ENCODE results near the gene QSOX2. TPM values are rescaled to one million over a fixed set of nuclear protein-coding genes. Genes with fewer than 3 reads are reported as not detected.

Gene QSOX2
- total RNA-seq, 1 experiment from 2014 or later, result 9.9 TPM

DNA sequence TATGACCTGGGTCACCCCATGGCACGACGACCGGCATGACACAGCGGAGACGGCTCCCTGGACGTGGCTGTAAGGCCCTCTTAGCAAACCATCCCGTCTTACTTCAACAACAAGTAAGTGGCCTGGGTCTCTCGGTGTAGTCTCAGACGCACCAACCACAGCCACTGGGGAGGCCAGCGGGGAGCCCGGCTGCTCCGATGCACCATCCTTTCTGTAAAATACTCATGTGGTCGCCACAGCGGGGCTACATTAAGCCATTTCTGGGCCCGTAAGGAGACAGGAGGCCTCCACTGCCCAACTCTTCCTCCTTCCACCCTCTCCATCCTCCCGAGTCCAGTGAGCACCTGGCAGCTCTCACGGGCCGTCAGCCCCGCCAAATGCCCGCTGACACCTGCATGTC is 4.7 kb downstream of the QSOX2 start:
- DNase-seq, result no peak
- ChIA-PET CTCF (no interaction called here), POLR2A (ENCODE audit: unreplicated experiment) (no interaction called here)
- no TSS peak for BruUV-seq (replicated peaks)
- Histone ChIP-seq H3K9me2 (replicated peaks; ENCODE audit: low read length) (no peaks in the 10 kb centered on the region), H2AFZ (ENCODE audit: low read length) (no peak overlapping the region), H3K36me3 (ENCODE audit: low read depth, low read length) (no peaks in the 10 kb centered on the region), H3K4me1 (ENCODE audit: insufficient read depth, low read length) (peaks cover 16% of the 10 kb centered on the region), H3K27ac (ENCODE audit: low read length) (no peak overlapping the region), H3K27me3 (ENCODE audit: low read length) (no peaks in the 10 kb centered on the region), H3K9me3 (ENCODE audit: low read length) (no peaks in the 10 kb centered on the region), H3K9ac (ENCODE audit: low read length) (no peak overlapping the region), H3K79me2 (ENCODE audit: low read length) (peaks cover 71% of the 10 kb centered on the region), H3F3A (ENCODE audit: low read length, unreplicated experiment) (no peaks in the 10 kb centered on the region), H3K4me2 (ENCODE audit: low read length) (no peak overlapping the region), H4K20me1 (ENCODE audit: low read length) (peaks cover 14% of the 10 kb centered on the region; the same call in 1 of the 2 replicates), H3K4me3 (ENCODE audit: low read length) (no peak overlapping the region)
- intact Hi-C loops (cut with micrococcal nuclease), result no loop called here
- TF ChIP-seq, protein P1, sequence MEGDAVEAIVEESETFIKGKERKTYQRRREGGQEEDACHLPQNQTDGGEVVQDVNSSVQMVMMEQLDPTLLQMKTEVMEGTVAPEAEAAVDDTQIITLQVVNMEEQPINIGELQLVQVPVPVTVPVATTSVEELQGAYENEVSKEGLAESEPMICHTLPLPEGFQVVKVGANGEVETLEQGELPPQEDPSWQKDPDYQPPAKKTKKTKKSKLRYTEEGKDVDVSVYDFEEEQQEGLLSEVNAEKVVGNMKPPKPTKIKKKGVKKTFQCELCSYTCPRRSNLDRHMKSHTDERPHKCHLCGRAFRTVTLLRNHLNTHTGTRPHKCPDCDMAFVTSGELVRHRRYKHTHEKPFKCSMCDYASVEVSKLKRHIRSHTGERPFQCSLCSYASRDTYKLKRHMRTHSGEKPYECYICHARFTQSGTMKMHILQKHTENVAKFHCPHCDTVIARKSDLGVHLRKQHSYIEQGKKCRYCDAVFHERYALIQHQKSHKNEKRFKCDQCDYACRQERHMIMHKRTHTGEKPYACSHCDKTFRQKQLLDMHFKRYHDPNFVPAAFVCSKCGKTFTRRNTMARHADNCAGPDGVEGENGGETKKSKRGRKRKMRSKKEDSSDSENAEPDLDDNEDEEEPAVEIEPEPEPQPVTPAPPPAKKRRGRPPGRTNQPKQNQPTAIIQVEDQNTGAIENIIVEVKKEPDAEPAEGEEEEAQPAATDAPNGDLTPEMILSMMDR (conservative IDR thresholded peaks at IDR 0.05; ENCODE audit: low read depth, low read length), result no peak
- TF ChIP-seq EZH2phosphoT487 (IDR thresholded peaks at IDR 0.05; ENCODE audit: borderline replicate concordance, low read length) (no peak), EZH2 (IDR thresholded peaks at IDR 0.05; ENCODE audit: low read length, unreplicated experiment) (no peak)
- no peak for ATAC-seq

DNA sequence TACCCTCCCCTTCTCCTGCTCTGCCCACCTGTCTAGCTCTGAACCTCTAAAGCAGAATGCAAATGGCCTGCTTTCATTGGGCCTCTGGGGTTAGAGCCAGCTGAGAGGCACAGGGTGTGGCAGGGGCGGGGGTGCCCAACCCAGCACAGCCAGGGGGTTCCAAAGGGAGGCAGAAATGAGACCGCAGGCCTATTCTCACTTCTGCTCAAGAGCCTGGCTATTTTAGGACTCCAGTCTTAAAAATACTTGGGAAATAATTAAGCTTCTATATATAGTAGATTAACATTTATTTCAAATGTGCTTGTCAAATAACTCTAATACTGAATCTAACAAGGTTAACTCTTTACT is 5.7 kb downstream of the QSOX2 start:
- CTCF ChIA-PET, result no interaction called here
- Histone ChIP-seq H2AFZ (ENCODE audit: low read length) (no peak overlapping the region), H3K9ac (ENCODE audit: low read length) (no peak overlapping the region), H3K9me2 (replicated peaks; ENCODE audit: low read length) (no peaks in the 10 kb centered on the region), H3K4me3 (ENCODE audit: low read length) (no peak overlapping the region), H3K4me2 (ENCODE audit: low read length) (no peak overlapping the region), H3K79me2 (ENCODE audit: low read length) (peaks cover 67% of the 10 kb centered on the region), H3K36me3 (ENCODE audit: low read depth, low read length) (no peaks in the 10 kb centered on the region), H3K4me1 (ENCODE audit: insufficient read depth, low read length) (peaks cover 15% of the 10 kb centered on the region), H4K20me1 (ENCODE audit: low read length) (peaks cover 14% of the 10 kb centered on the region; the same call in 1 of the 2 replicates), H3K27ac (ENCODE audit: low read length) (no peak overlapping the region), H3F3A (ENCODE audit: low read length, unreplicated experiment) (no peaks in the 10 kb centered on the region), H3K9me3 (ENCODE audit: low read length) (no peaks in the 10 kb centered on the region), H3K27me3 (ENCODE audit: low read length) (no peaks in the 10 kb centered on the region)
- intact Hi-C loops (cut with micrococcal nuclease), result no loop called here
- POLR2A ChIA-PET (ENCODE audit: unreplicated experiment), result no interaction called here
- BruUV-seq (replicated peaks), result no TSS peak
- ATAC-seq, result no peak
- no peak for DNase-seq
- no peak for TF ChIP-seq EZH2phosphoT487 (IDR thresholded peaks at IDR 0.05; ENCODE audit: borderline replicate concordance, low read length)

DNA sequence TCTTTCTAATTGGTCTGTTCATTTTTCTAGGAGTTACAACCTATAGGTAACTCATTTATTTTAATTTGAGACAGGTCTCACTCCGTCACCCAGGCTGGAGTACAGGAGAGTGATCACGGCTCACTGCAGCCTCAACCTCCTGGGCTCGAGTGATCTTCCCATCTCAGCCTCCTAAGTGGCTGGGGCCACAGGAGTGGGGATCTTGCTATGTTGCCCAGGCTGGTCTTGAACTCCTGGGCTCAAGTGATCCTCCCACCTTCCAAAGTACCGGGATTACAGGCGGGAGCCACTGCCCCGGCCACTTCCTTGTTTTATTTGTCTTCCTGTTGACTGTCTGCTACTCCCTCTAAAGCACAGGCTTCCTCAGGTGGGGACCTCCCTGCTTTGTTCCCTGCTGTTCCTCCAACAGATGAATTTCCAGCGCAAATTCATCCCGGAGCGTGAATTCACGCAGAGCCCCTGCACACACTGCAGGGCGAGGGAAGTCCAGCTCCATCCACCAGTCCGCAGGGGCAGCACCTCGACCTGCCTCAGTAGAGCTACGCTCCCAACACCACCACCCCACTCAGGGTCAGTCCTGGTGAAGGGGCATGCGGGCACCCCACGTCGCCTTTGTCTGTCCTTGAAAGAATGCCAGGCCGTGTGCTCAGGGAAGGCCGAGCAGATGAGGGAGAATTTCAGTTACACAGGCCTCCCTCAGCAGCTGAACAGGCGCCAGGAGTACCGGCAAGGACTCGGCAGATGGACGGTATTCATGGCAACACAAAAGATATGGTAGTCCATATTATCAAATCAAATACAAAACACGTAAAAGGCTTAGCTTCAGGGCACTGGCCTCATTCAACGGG is 6.3 kb downstream of the QSOX2 start:
- Histone ChIP-seq H3K4me2 (ENCODE audit: low read length) (no peak overlapping the region), H3K79me2 (ENCODE audit: low read length) (peaks cover 61% of the 10 kb centered on the region), H3K4me3 (ENCODE audit: low read length) (no peak overlapping the region), H3K9ac (ENCODE audit: low read length) (no peak overlapping the region), H3K9me2 (replicated peaks; ENCODE audit: low read length) (no peaks in the 10 kb centered on the region), H3F3A (ENCODE audit: low read length, unreplicated experiment) (no peaks in the 10 kb centered on the region), H4K20me1 (ENCODE audit: low read length) (peaks cover 13% of the 10 kb centered on the region; the same call in 1 of the 2 replicates), H2AFZ (ENCODE audit: low read length) (no peak overlapping the region), H3K4me1 (ENCODE audit: insufficient read depth, low read length) (peaks cover 10% of the 10 kb centered on the region), H3K9me3 (ENCODE audit: low read length) (no peaks in the 10 kb centered on the region), H3K27ac (ENCODE audit: low read length) (no peak overlapping the region), H3K36me3 (ENCODE audit: low read depth, low read length) (no peaks in the 10 kb centered on the region), H3K27me3 (ENCODE audit: low read length) (no peaks in the 10 kb centered on the region)
- TF ChIP-seq EZH2 (IDR thresholded peaks at IDR 0.05; ENCODE audit: low read length, unreplicated experiment), result no peak
- TF ChIP-seq, protein P1 (conservative IDR thresholded peaks at IDR 0.05; ENCODE audit: low read depth, low read length), result no peak
- no peak for TF ChIP-seq EZH2phosphoT487 (IDR thresholded peaks at IDR 0.05; ENCODE audit: borderline replicate concordance, low read length)
- ChIA-PET CTCF (no interaction called here), POLR2A (ENCODE audit: unreplicated experiment) (no interaction called here)
- ATAC-seq (no peak), DNase-seq (no peak)
- intact Hi-C loops (cut with micrococcal nuclease), result no loop called here
- no TSS peak for BruUV-seq (replicated peaks)

Measured in PC-3 (cell line).